Mucosa of rectum (tissue), 2 donors: ENCODE results near the gene CCDC40.

Experiments
- H3K27ac ChIP-seq, 2 donors: one replicate each; pipeline ENCODE4 v1.7.0; 2013; ENCODE audit warnings: inconsistent platforms in 2 of 2, low read depth in 2 of 2, low read length in 2 of 2
- H3K27me3 ChIP-seq, 2 donors: one replicate each; pipeline ENCODE4 v1.7.0; 2013; ENCODE audit warnings: low read length in 2 of 2; ENCODE audit not compliant: control insufficient read depth in 2 of 2, insufficient read depth in 2 of 2
- H3K36me3 ChIP-seq, 2 donors: one replicate each; pipeline ENCODE4 v1.7.0; 2013; ENCODE audit warnings: low read length in 2 of 2; ENCODE audit not compliant: control insufficient read depth in 2 of 2, insufficient read depth in 2 of 2
- H3K4me1 ChIP-seq, 2 donors: one replicate each; pipeline ENCODE4 v1.7.0; 2013; ENCODE audit warnings: low read length in 2 of 2, mild to moderate bottlenecking in 1 of 2; ENCODE audit not compliant: control insufficient read depth in 2 of 2, insufficient read depth in 2 of 2
- H3K4me3 ChIP-seq, 2 donors: one replicate each; pipeline ENCODE4 v1.7.0; 2013; ENCODE audit warnings: low read length in 2 of 2
- H3K9ac ChIP-seq, 2 donors: one replicate each; pipeline ENCODE4 v1.7.0; 2013; ENCODE audit warnings: low read length in 2 of 2, low read depth in 1 of 2, mild to moderate bottlenecking in 1 of 2
- H3K9me3 ChIP-seq, 2 donors: one replicate each; pipeline ENCODE4 v1.7.0; 2013; ENCODE audit warnings: low read length in 2 of 2; ENCODE audit not compliant: control insufficient read depth in 2 of 2
- donor health status: healthy.
- donor health status: Normal muscosa, but diverticular disease.

CCDC40 gene

DNA sequence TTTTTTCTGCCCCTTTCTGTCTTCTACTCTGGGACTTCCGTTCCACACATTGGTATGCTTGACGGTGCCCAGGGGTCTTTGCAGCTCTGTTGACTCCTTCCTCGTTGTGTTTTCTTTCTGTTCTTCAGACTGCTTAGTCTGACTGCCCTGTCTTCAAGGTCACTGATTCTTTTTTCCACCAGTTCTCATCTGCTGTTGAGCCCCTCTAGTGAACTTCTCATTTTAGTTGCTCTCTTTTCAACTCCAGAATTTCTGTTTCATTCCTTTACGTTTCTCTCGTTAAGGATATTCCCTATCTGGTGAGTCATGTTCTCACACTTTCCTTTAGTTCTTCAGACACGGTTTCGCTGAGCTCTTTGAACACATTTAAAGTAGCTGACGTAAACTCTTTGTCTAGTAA, 78.7 kb downstream of the CCDC40 start:
- Histone ChIP-seq H3K27me3 (no peaks in the 10 kb centered on the region), H3K4me3 (no peak overlapping the region), H3K4me1 (no peaks in the 10 kb centered on the region), H3K9me3 (no peaks in the 10 kb centered on the region), H3K27ac (no peak overlapping the region), H3K9ac (no peak overlapping the region), H3K36me3 (peaks cover 0 to 2% of the 10 kb centered on the region in 2 donors)

DNA sequence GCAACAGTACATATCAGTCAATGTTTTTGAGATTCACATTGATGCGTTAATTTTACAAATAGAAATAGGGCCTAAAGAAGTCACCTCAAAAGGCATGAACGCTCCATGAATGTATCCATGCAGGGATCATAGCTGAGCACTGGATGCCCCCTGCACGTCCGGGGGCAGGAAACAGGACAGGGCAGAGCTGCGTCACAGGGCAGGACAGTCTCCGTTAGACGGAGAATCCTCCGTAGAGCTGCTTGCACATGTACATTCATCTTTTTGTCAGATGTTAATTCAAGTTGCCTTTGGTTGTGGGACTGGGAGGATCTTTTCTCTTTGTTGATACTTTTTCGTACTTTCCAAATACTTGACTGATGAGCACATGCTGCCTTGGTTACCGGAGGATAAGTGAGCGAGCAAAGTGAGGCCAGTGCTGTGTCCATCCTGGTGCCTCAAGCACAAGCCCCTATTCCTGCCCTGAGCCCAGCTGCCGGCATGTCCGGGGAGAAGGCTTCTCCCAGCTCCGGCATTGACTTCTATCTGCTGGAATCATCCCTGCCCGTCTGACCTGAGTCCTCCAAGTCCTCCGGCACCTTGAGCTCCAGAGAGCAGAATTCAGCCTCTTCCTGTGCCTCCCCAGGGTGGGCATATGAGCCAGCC, 80.0 kb downstream of the CCDC40 start:
- H3K36me3 ChIP-seq = peaks cover 0 to 2% of the 10 kb centered on the region in 2 donors
- no peaks in the 10 kb centered on the region for H3K9me3 ChIP-seq
- no peaks in the 10 kb centered on the region for H3K4me1 ChIP-seq
- H3K27me3 ChIP-seq = no peaks in the 10 kb centered on the region
- H3K9ac ChIP-seq = no peak overlapping the region
- no peak overlapping the region for H3K4me3 ChIP-seq
- H3K27ac ChIP-seq = no peak overlapping the region

DNA sequence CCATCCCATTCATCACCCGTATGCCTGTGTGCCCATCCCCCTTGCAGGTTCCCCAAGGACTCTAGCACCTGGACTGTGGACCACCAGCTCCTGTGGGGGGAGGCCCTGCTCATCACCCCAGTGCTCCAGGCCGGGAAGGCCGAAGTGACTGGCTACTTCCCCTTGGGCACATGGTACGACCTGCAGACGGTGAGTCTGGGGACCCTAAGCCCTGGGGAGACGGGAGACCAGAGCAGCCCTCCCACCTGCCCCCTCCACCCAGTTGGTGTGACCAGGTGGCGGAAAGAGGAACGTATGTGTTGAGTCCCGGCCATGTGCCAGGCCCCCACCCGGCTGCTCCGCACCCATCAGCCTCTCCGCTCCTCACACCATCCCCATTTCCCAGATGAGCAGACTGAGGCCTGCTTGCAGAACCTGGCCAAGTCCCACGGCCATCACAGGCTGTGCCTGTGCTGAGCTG, 80.5 kb downstream of the CCDC40 start:
- Histone ChIP-seq H3K36me3 (peaks cover 0 to 2% of the 10 kb centered on the region in 2 donors), H3K27me3 (no peaks in the 10 kb centered on the region), H3K9me3 (no peaks in the 10 kb centered on the region), H3K27ac (no peak overlapping the region), H3K4me3 (no peak overlapping the region), H3K9ac (no peak overlapping the region), H3K4me1 (no peaks in the 10 kb centered on the region)

DNA sequence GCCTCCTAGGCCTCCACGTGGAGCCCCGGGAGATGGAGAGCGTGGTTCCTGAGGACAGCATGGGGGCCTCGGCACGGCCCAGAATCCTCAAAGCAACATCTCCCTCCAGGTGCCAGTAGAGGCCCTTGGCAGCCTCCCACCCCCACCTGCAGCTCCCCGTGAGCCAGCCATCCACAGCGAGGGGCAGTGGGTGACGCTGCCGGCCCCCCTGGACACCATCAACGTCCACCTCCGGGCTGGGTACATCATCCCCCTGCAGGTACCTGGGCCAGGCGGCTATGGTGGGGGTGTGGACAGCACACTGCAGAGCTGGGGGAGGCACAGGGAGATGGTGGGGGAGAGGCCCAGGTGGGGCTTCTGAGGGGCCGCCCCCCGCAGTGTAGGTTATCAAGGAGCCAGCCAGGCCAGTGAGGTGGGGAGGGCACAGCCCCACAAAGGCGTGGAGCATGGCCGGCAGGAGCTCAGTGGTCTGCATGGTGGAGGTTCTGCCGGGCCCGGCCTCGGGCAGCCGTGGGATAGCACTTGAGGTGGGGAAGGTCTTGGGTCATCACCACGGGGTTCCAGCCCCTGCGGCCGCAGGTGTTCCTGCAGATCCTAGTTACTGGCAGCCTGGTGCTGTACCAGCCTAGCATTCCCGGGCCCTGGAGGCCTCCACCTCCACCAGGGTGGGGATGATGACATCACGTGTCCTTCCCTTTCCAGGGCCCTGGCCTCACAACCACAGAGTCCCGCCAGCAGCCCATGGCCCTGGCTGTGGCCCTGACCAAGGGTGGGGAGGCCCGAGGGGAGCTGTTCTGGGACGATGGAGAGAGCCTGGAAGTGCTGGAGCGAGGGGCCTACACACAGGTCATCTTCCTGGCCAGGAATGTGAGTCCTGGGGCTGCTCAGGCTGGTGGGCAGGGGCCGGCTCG, 81.3 kb downstream of the CCDC40 start:
- Histone ChIP-seq H3K27ac (no peak overlapping the region), H3K9ac (no peak overlapping the region), H3K9me3 (no peaks in the 10 kb centered on the region), H3K27me3 (no peaks in the 10 kb centered on the region), H3K36me3 (peaks cover 0 to 2% of the 10 kb centered on the region in 2 donors), H3K4me1 (no peaks in the 10 kb centered on the region), H3K4me3 (no peak overlapping the region)

DNA sequence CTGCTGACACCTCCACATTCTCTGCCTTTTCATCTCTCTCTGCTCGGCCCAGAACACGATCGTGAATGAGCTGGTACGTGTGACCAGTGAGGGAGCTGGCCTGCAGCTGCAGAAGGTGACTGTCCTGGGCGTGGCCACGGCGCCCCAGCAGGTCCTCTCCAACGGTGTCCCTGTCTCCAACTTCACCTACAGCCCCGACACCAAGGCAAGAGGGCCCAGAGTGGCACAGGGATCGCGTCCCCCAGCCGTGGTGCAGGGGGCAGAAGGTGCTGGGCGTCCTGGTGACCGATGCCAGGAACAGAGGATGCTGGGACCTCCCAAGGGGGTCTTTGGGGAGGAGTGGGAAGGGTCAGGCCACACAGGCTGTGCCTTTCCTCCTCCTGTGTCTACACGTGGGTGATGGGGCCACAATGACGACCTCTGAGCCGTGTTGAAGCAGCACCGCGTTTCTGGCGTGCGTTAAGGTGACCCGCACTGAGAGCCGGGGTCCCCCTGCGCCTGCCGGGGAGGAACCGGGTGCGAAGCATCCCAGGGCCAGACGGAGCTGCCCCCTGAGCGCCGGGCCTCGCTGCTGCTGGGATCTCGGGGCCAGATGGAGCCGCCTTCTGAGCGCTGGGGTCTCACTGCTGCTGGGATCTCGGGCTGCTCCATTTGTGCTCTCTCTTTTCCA, 82.3 kb downstream of the CCDC40 start:
- H3K4me3 ChIP-seq = no peak overlapping the region
- H3K27me3 ChIP-seq = no peaks in the 10 kb centered on the region
- H3K4me1 ChIP-seq = no peaks in the 10 kb centered on the region
- peaks cover 0 to 2% of the 10 kb centered on the region in 2 donors for H3K36me3 ChIP-seq
- no peak overlapping the region for H3K27ac ChIP-seq
- no peaks in the 10 kb centered on the region for H3K9me3 ChIP-seq
- H3K9ac ChIP-seq = no peak overlapping the region

DNA sequence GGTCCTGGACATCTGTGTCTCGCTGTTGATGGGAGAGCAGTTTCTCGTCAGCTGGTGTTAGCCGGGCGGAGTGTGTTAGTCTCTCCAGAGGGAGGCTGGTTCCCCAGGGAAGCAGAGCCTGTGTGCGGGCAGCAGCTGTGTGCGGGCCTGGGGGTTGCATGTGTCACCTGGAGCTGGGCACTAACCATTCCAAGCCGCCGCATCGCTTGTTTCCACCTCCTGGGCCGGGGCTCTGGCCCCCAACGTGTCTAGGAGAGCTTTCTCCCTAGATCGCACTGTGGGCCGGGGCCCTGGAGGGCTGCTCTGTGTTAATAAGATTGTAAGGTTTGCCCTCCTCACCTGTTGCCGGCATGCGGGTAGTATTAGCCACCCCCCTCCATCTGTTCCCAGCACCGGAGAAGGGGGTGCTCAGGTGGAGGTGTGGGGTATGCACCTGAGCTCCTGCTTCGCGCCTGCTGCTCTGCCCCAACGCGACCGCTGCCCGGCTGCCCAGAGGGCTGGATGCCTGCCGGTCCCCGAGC, 82.9 kb downstream of the CCDC40 start:
- no peaks in the 10 kb centered on the region for H3K4me1 ChIP-seq
- H3K4me3 ChIP-seq = no peak overlapping the region
- H3K9ac ChIP-seq = no peak overlapping the region
- no peaks in the 10 kb centered on the region for H3K9me3 ChIP-seq
- H3K27me3 ChIP-seq = no peaks in the 10 kb centered on the region
- no peak overlapping the region for H3K27ac ChIP-seq
- H3K36me3 ChIP-seq = peaks cover 0 to 2% of the 10 kb centered on the region in 2 donors

DNA sequence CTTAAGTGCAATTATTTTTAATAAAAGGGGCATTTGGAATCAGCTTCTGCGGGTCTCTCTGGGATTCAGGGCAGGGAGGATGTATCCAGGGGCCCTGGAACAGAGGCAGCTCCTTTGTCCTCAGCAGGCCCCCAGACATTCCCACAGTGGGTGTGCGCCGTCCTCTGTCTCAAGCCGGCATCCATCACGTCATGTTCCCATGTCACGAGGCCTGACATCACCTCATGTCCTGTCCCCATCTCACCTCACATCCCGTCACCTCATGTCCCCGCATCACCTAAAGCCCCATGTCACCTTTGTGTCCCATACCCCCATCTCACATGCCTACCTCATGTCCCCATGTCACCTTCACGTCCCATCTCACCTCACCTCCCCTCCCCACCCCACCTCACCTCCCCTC, 83.4 kb downstream of the CCDC40 start:
- no peaks in the 10 kb centered on the region for H3K4me1 ChIP-seq
- H3K36me3 ChIP-seq = peaks cover 0 to 2% of the 10 kb centered on the region in 2 donors
- H3K9ac ChIP-seq = no peak overlapping the region
- no peak overlapping the region for H3K4me3 ChIP-seq
- H3K27ac ChIP-seq = no peak overlapping the region
- peaks cover 0 to 2% of the 10 kb centered on the region in 2 donors for H3K27me3 ChIP-seq
- no peaks in the 10 kb centered on the region for H3K9me3 ChIP-seq

DNA sequence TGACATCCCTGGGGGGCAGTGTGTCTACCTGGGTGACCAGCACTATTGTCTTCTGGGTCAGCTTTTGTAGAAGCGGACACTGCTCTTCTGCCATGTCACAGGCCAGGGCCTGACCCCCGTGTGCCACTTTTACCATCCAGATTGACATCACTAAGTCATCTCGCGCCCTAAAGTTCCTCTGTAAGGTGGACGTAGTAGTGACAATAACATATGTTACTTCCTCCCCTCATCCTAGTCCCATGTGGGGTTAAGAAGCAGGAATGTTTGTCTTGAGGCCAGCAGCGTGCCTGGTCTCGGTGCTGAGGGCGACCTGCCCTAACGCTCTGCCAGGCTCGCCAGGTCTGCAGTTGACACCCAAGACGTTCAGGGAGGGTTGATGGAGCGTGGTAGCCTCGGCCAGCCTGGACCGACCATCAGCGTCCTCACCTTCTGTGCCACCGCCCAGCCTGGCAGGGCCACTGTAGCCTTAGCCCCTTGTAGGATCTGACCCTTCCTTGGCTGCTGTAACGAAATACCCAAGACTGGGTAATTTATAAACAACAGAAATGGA, 85.7 kb downstream of the CCDC40 start:
- Histone ChIP-seq H3K36me3 (peaks cover 0 to 2% of the 10 kb centered on the region in 2 donors), H3K27me3 (peaks cover 0 to 3% of the 10 kb centered on the region in 2 donors), H3K27ac (no peak overlapping the region), H3K9me3 (no peaks in the 10 kb centered on the region), H3K4me3 (no peak overlapping the region), H3K4me1 (no peaks in the 10 kb centered on the region), H3K9ac (no peak overlapping the region)

DNA sequence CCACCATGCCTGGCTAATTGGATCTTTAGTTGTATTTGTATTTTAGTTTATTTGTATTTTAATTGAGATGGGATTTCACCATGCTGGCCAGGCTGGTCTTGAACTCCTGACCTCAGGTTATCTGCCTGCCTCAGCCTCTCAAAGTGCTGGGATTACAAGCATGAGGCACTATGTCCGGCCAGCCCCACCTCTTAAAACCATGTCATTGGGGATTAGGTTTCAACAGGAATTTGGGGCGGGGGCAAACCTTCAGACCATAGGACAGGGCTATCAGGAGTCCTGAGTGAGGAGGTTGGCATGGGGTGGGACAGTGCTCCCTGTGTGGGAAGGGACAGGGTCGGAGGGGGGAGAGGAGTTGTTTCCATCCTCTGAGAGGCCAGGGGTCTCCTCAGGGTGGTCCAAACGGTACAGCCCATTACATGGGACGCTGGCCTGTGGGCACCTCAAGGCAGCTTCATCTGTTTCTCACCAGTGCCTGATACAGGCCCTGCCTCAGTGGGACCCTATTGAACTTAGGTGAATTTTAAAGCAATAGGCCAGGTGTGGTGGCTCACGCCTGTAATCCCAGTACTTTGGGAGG, 86.6 kb downstream of the CCDC40 start:
- Histone ChIP-seq H3K27me3 (peaks cover 0 to 3% of the 10 kb centered on the region in 2 donors), H3K9ac (no peak overlapping the region), H3K4me1 (no peaks in the 10 kb centered on the region), H3K4me3 (no peak overlapping the region), H3K9me3 (no peaks in the 10 kb centered on the region), H3K36me3 (peaks cover 0 to 2% of the 10 kb centered on the region in 2 donors), H3K27ac (no peak overlapping the region)
